Measurements from ENCODE around the gene EEFSEC. TPM values are rescaled to one million over a fixed set of nuclear protein-coding genes. Genes with fewer than 3 reads are reported as not detected.

Gene EEFSEC
- total and polyA plus RNA-seq, 4 donors, result 9.8 to 20.1 (median 11.6) TPM

GRCh38 chr3:128285042-128285966 lies 132.0 kb downstream of the EEFSEC start:
- no peak for DNase-seq
- 96 to 97% methylated on average over 13 of the region's 13 CpGs for WGBS, 2 donors
- H3K4me3 ChIP-seq, result no peak overlapping the region

GRCh38 chr3:128285967-128286321 lies 132.7 kb downstream of the EEFSEC start:
- Histone ChIP-seq H3K9me3 (ENCODE audit: control insufficient read depth in 4 of 4, insufficient read depth in 3 of 4, low read length in 3 of 4) (no peaks in the 10 kb centered on the region), H3K36me3 (ENCODE audit: control insufficient read depth in 4 of 4, insufficient read depth in 4 of 4, low read length in 4 of 4) (peaks cover 0 to 3% (median under 1%) of the 10 kb centered on the region in 4 donors), H3K27ac (ENCODE audit: low read depth in 1 of 2, low read length in 1 of 2) (no peak overlapping the region), H3K27me3 (ENCODE audit: control insufficient read depth in 3 of 3, insufficient read depth in 3 of 3, low read length in 2 of 3) (no peaks in the 10 kb centered on the region), H3K4me1 (ENCODE audit: control insufficient read depth in 5 of 5, insufficient read depth in 5 of 5, low read length in 5 of 5) (peaks cover 0 to 32% (median 15%) of the 10 kb centered on the region in 5 donors), H3K4me3 (no peak overlapping the region), H3K9ac (ENCODE audit: insufficient read depth in 1 of 2, low read length in 2 of 2) (no peak overlapping the region)
- 96 to 98% methylated on average over 2 of the region's 2 CpGs for WGBS, 2 donors
- TF ChIP-seq CTCF (IDR thresholded peaks at IDR 0.05; ENCODE audit: control extremely low read depth, extremely low read depth), result no peak
- no peak for ATAC-seq (ENCODE audit: insufficient read depth, low FRiP score)
- no peak for DNase-seq

More at GRCh38 chr3:128285042-128285966, 132.0 kb downstream of the EEFSEC start:
- Histone ChIP-seq H3K4me1 (ENCODE audit: control insufficient read depth in 5 of 5, insufficient read depth in 5 of 5, low read length in 5 of 5) (peaks cover 0 to 39% (median 21%) of the 10 kb centered on the region in 5 donors), H3K9me3 (ENCODE audit: control insufficient read depth in 4 of 4, insufficient read depth in 3 of 4, low read length in 3 of 4) (no peaks in the 10 kb centered on the region), H3K27ac (ENCODE audit: low read depth in 1 of 2, low read length in 1 of 2) (no peak overlapping the region), H3K9ac (ENCODE audit: insufficient read depth in 1 of 2, low read length in 2 of 2) (no peak overlapping the region), H3K27me3 (ENCODE audit: control insufficient read depth in 3 of 3, insufficient read depth in 3 of 3, low read length in 2 of 3) (no peaks in the 10 kb centered on the region), H3K36me3 (ENCODE audit: control insufficient read depth in 4 of 4, insufficient read depth in 4 of 4, low read length in 4 of 4) (peaks cover 0 to 3% (median under 1%) of the 10 kb centered on the region in 4 donors)
- no peak for TF ChIP-seq CTCF (IDR thresholded peaks at IDR 0.05; ENCODE audit: control extremely low read depth, extremely low read depth)
- no peak for ATAC-seq (ENCODE audit: insufficient read depth, low FRiP score)

- Histone ChIP-seq H3K9me3 (ENCODE audit: control insufficient read depth in 4 of 4, insufficient read depth in 3 of 4, low read length in 3 of 4) (no peaks in the 10 kb centered on the region), H3K27me3 (ENCODE audit: control insufficient read depth in 3 of 3, insufficient read depth in 3 of 3, low read length in 2 of 3) (no peaks in the 10 kb centered on the region), H3K27ac (ENCODE audit: low read depth in 1 of 2, low read length in 1 of 2) (no peak overlapping the region), H3K4me3 (no peak overlapping the region), H3K36me3 (ENCODE audit: control insufficient read depth in 4 of 4, insufficient read depth in 4 of 4, low read length in 4 of 4) (peaks cover 0 to 3% (median under 1%) of the 10 kb centered on the region in 4 donors), H3K9ac (ENCODE audit: insufficient read depth in 1 of 2, low read length in 2 of 2) (no peak overlapping the region), H3K4me1 (ENCODE audit: control insufficient read depth in 5 of 5, insufficient read depth in 5 of 5, low read length in 5 of 5) (peaks cover 0 to 25% (median 13%) of the 10 kb centered on the region in 5 donors)
- no peak for ATAC-seq (ENCODE audit: insufficient read depth, low FRiP score)
- TF ChIP-seq CTCF (IDR thresholded peaks at IDR 0.05; ENCODE audit: control extremely low read depth, extremely low read depth), result no peak
- no peak for DNase-seq
These were observed 133.4 kb downstream of the EEFSEC start for GRCh38 chr3:128286691-128287090.

Measured in lung (tissue), 12 donors.